ENCODE results near the gene NLRC3. TPM values are rescaled to one million over a fixed set of nuclear protein-coding genes. Genes with fewer than 3 reads are reported as not detected.
A peak's percentile ranks its signal among the peaks of the same experiment; 100 is the strongest.

The NLRC3 gene
- total RNA-seq, 1 experiment from 2014 or later: 0.15 TPM

DNA sequence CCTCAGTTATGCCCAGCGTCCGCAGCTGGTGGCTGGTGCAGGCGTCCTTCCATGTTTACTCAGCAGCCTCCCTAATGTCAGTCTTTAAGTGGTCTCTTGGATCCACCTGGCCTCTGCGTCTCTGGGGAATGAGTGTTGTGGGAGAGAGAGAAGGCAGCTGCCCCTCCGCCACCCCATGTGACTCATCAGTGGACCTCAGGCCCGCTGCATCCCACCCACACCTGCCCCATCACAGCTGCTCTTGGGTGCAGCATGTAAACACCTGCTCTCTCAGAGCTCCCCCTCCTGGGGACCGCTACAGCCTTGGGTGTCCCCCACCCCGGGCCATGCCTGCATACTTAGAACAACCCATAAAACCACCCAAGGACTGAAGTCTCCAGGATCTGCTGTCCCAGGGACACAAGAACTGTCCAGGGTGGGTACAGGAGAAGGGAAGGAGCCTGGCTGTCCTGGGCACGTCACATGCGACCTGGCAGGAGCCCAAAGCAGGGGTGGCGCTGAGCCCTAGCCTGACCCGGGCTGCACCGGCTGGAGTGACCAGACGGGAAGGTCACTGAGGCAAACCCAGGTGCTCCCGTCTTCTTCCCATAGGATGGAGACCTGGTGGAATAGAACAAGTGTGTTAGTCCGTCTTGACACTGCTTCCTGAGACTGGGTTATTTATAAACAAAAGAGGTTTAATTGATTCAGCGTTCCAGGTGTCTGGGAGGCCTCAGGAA, 86.1 kb downstream of the NLRC3 start:
- TF ChIP-seq SRF (IDR thresholded peaks at IDR 0.05; ENCODE audit: low read depth) (no peak), RAD21 (IDR thresholded peaks at IDR 0.05; ENCODE audit: low read depth) (peak; percentile 38)
- TF ChIP-seq, protein P1, sequence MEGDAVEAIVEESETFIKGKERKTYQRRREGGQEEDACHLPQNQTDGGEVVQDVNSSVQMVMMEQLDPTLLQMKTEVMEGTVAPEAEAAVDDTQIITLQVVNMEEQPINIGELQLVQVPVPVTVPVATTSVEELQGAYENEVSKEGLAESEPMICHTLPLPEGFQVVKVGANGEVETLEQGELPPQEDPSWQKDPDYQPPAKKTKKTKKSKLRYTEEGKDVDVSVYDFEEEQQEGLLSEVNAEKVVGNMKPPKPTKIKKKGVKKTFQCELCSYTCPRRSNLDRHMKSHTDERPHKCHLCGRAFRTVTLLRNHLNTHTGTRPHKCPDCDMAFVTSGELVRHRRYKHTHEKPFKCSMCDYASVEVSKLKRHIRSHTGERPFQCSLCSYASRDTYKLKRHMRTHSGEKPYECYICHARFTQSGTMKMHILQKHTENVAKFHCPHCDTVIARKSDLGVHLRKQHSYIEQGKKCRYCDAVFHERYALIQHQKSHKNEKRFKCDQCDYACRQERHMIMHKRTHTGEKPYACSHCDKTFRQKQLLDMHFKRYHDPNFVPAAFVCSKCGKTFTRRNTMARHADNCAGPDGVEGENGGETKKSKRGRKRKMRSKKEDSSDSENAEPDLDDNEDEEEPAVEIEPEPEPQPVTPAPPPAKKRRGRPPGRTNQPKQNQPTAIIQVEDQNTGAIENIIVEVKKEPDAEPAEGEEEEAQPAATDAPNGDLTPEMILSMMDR (IDR thresholded peaks at IDR 0.05 in 2 of 3, conservative IDR thresholded peaks at IDR 0.05 in 1 of 3; ENCODE audit: borderline replicate concordance in 1 of 3, insufficient read depth in 1 of 3, low read depth in 2 of 3, low read length in 2 of 3): 0 out of 6 replicates have a peak, but pooled peaks of 1 of the 3 experiments have one; percentile 8
- RAD21 ChIA-PET (ENCODE audit: low non-redundant PET in 1 of 2, low total read pairs in 2 of 2, uncharacterized antibody in 2 of 2, unreplicated experiment in 2 of 2): no interaction called here
- no peaks in the 10 kb centered on the region for H3K27me3 ChIP-seq (ENCODE audit: insufficient read depth, low read length)
- H3K4me1 ChIP-seq (ENCODE audit: control insufficient read depth in 1 of 2, insufficient read depth in 2 of 2, low read length in 2 of 2): no peaks in the 10 kb centered on the region
- no peak overlapping the region for H3K4me3 ChIP-seq (replicated peaks in 1 of 2; ENCODE audit: low read depth in 1 of 2, low read length in 2 of 2)
- no peaks in the 10 kb centered on the region for H4K20me1 ChIP-seq (ENCODE audit: insufficient read depth)
- DNase-seq (ENCODE audit: low read depth, low spot score) (no peak), ATAC-seq (0 out of 2 replicates have a peak, but pooled peaks have one; percentile 16)
- H2AFZ ChIP-seq (ENCODE audit: low read depth, low read length, poor library complexity, severe bottlenecking): no peak overlapping the region
- H3K9me2 ChIP-seq (ENCODE audit: insufficient read depth): no peaks in the 10 kb centered on the region
- no peak overlapping the region for H3K9ac ChIP-seq (ENCODE audit: low read length)
- no peaks in the 10 kb centered on the region for H3K79me2 ChIP-seq (ENCODE audit: insufficient read depth, low read length)
- POLR2A ChIA-PET: no interaction called here
- H3K36me3 ChIP-seq (ENCODE audit: control insufficient read depth in 1 of 2, insufficient read depth in 2 of 2, low read length in 2 of 2): no peaks in the 10 kb centered on the region; a peak in 1 of 4 replicates
- no peak overlapping the region for H3K4me2 ChIP-seq (ENCODE audit: low read length)
- CTCF ChIA-PET: interaction anchor here (0.6 kb wide), 1 partner anchor 29 kb away, joined by 4 read pairs; no protein-coding TSS in a partner anchor
- H3K9me3 ChIP-seq (ENCODE audit: control insufficient read depth in 1 of 2, insufficient read depth in 1 of 2, low read depth in 1 of 2, low read length in 2 of 2): no peaks in the 10 kb centered on the region
- intact Hi-C loops (cut with micrococcal nuclease): no loop called here
- no TSS peak for BruUV-seq (replicated peaks)
- H3K27ac ChIP-seq (ENCODE audit: low read depth, low read length): no peak overlapping the region

Other genes starting within 250 kb of the NLRC3 start
- gene OR2C1, start 221.5 kb downstream of the NLRC3 start, total RNA-seq (2021; ENCODE audit: unreplicated experiment): not detected
- gene ZSCAN32, start 176.4 kb downstream of the NLRC3 start, total RNA-seq (2021; ENCODE audit: unreplicated experiment): 20.0 TPM
- gene ZNF174, start 176.2 kb downstream of the NLRC3 start, total RNA-seq (2021; ENCODE audit: unreplicated experiment): 8.2 TPM
- gene ZNF597, start 133.9 kb downstream of the NLRC3 start, total RNA-seq (2021; ENCODE audit: unreplicated experiment): 3.2 TPM
- gene NAA60, start 133.7 kb downstream of the NLRC3 start, total RNA-seq (2021; ENCODE audit: unreplicated experiment): 32.2 TPM
- gene C16orf90, start 81.9 kb downstream of the NLRC3 start, total RNA-seq (2021; ENCODE audit: unreplicated experiment): not detected
- gene CLUAP1, start 76.4 kb downstream of the NLRC3 start, total RNA-seq (2021; ENCODE audit: unreplicated experiment): 27.4 TPM
- 7.0 TPM for gene SLX4, start 34.2 kb upstream of the NLRC3 start, total RNA-seq (2021; ENCODE audit: unreplicated experiment)
- 11.0 TPM for gene DNASE1, start 77.3 kb upstream of the NLRC3 start, total RNA-seq (2021; ENCODE audit: unreplicated experiment)
- 416 TPM for gene TRAP1, start 140.1 kb upstream of the NLRC3 start, total RNA-seq (2021; ENCODE audit: unreplicated experiment)